Karpas-422 (cell line): ENCODE data around the gene DKKL1. TPM values are rescaled to one million over a fixed set of nuclear protein-coding genes. Genes with fewer than 3 reads are reported as not detected.

Experiments used
- DNase-seq: peaks from one replicate; pipeline ENCODE4 v3.0.0-alpha.2; 2015
- H2AFZ ChIP-seq: fragments of 200-600 bp; sonication (generic); 2 replicates; pipeline ENCODE4 v1.6.1; 2014; ENCODE audit warnings: antibody characterized with exemption, low read length, mixed read lengths
- H3K27ac ChIP-seq: fragments of 200-600 bp; sonication (generic); 2 replicates; pipeline ENCODE4 v1.5.1; 2014; ENCODE audit warnings: mild to moderate bottlenecking, low read length, moderate library complexity
- H3K27me3 ChIP-seq: fragments of 200-600 bp; sonication (generic); 2 replicates; pipeline ENCODE4 v1.6.1; 2014; ENCODE audit warnings: low read length, mixed read lengths
- H3K36me3 ChIP-seq: fragments of 200-600 bp; sonication (generic); 2 replicates; pipeline ENCODE4 v1.6.1; 2014; ENCODE audit warnings: low read length, mixed read lengths; ENCODE audit not compliant: insufficient read depth
- H3K4me1 ChIP-seq: fragments of 200-600 bp; sonication (generic); 2 replicates; pipeline ENCODE4 v1.6.1; 2014; ENCODE audit warnings: mild to moderate bottlenecking, low read length, mixed read lengths
- H3K4me2 ChIP-seq: fragments of 200-600 bp; sonication (generic); 2 replicates; pipeline ENCODE4 v1.6.1; 2014; ENCODE audit warnings: low read length, low read depth, mild to moderate bottlenecking; ENCODE audit not compliant: poor library complexity, severe bottlenecking
- H3K4me3 ChIP-seq: fragments of 200-600 bp; sonication (generic); 2 replicates; pipeline ENCODE4 v1.5.1; 2014; ENCODE audit warnings: mild to moderate bottlenecking, antibody characterized with exemption, low read length, mixed read lengths
- H3K79me2 ChIP-seq: fragments of 200-600 bp; sonication (generic); 2 replicates; pipeline ENCODE4 v1.6.1; 2014; ENCODE audit warnings: mild to moderate bottlenecking, low read length, mixed read lengths
- H3K9ac ChIP-seq: fragments of 200-600 bp; sonication (generic); 2 replicates; pipeline ENCODE4 v1.6.0; 2014; ENCODE audit warnings: low read length
- H3K9me2 ChIP-seq: fragments of 200-600 bp; sonication (generic), shearing (Covaris generic); replicated peaks from 2 replicates; pipeline ENCODE4 v1.6.0; 2014; ENCODE audit warnings: mild to moderate bottlenecking, low read length, moderate library complexity; ENCODE audit not compliant: insufficient read depth
- H3K9me3 ChIP-seq: fragments of 300-700, 200-600 bp; sonication (generic); 2 replicates; pipeline ENCODE4 v1.6.1; 2014; ENCODE audit warnings: low read length, mixed read lengths
- H4K20me1 ChIP-seq: fragments of 200-600 bp; sonication (generic); 2 replicates; pipeline ENCODE4 v1.6.1; 2014; ENCODE audit warnings: mild to moderate bottlenecking, antibody characterized with exemption, low read length, low read depth; ENCODE audit not compliant: insufficient read depth
- total RNA-seq: library from RNA; depleted of rRNA; stranded (reverse); fragments of >200 nt; shearing (Covaris generic); gene quantifications from 2 replicates; pipeline ENCODE4 v1.2.3, GENCODE V29; 2014; ENCODE audit warnings: low replicate concordance

Gene DKKL1
- total RNA-seq, 1 experiment from 2014 or later = not detected

GRCh38 chr19:49361438-49362047 is 2.1 kb upstream of the DKKL1 start:
- peak overlapping the region; percentile 49 for H3K9ac ChIP-seq

GRCh38 chr19:49362048-49362928 is 1.4 kb upstream of the DKKL1 start, which contains the start of gene TEAD2:
TEAD2 (minus strand) TSS chr19:49362416; CDS start chr19:49360075, 2,341 bp downstream.
- H3K4me1 ChIP-seq = peaks cover 34% of the 10 kb centered on the region
- H3K9me3 ChIP-seq = no peaks in the 10 kb centered on the region
- peak within 1 kb of the TSS; percentile 65 for H3K4me2 ChIP-seq
- H3K9ac ChIP-seq = peak within 1 kb of the TSS; percentile 49
- no peaks in the 10 kb centered on the region for H3K27me3 ChIP-seq
- H3K9me2 ChIP-seq = no peaks in the 10 kb centered on the region
- peak within 1 kb of the TSS; percentile 44 for H3K4me3 ChIP-seq
- H4K20me1 ChIP-seq = no peaks in the 10 kb centered on the region
- H3K79me2 ChIP-seq = no peaks in the 10 kb centered on the region
- peak; percentile 73 for DNase-seq
- peak within 1 kb of the TSS; percentile 45; the same call in 1 of the 2 replicates for H2AFZ ChIP-seq
- H3K27ac ChIP-seq = no peak within 1 kb of the TSS
- no peaks in the 10 kb centered on the region for H3K36me3 ChIP-seq

More at GRCh38 chr19:49361438-49362047, 2.1 kb upstream of the DKKL1 start:
- H3K27me3 ChIP-seq = no peaks in the 10 kb centered on the region
- H3K27ac ChIP-seq = no peak overlapping the region
- peak; percentile 74 for DNase-seq
- H3K9me3 ChIP-seq = no peaks in the 10 kb centered on the region
- H2AFZ ChIP-seq = peak overlapping the region; percentile 45; the same call in 1 of the 2 replicates
- H3K4me1 ChIP-seq = peaks cover 41% of the 10 kb centered on the region
- H4K20me1 ChIP-seq = no peaks in the 10 kb centered on the region
- H3K9me2 ChIP-seq = no peaks in the 10 kb centered on the region
- no peaks in the 10 kb centered on the region for H3K79me2 ChIP-seq
- peak overlapping the region; percentile 65 for H3K4me2 ChIP-seq
- H3K4me3 ChIP-seq = peak overlapping the region; percentile 44
- H3K36me3 ChIP-seq = no peaks in the 10 kb centered on the region

- H2AFZ ChIP-seq = no peak overlapping the region
- no peak overlapping the region for H3K4me3 ChIP-seq
- H3K27ac ChIP-seq = no peak overlapping the region
Observed at GRCh38 chr19:49362929-49363267, 779 bp upstream of the DKKL1 start.

GRCh38 chr19:49364083-49364737 is 533 bp downstream of the DKKL1 start:
- H3K9me2 ChIP-seq = no peaks in the 10 kb centered on the region
- H4K20me1 ChIP-seq = no peaks in the 10 kb centered on the region
- no peak overlapping the region for H3K27ac ChIP-seq
- H3K36me3 ChIP-seq = peaks cover 2% of the 10 kb centered on the region; the same call in 1 of the 2 replicates
- no peaks in the 10 kb centered on the region for H3K79me2 ChIP-seq
- H2AFZ ChIP-seq = no peak overlapping the region
- H3K4me2 ChIP-seq = no peak overlapping the region
- peaks cover 6% of the 10 kb centered on the region for H3K9me3 ChIP-seq
- DNase-seq = no peak
- peaks cover 30% of the 10 kb centered on the region for H3K4me1 ChIP-seq
- H3K27me3 ChIP-seq = no peaks in the 10 kb centered on the region
- no peak overlapping the region for H3K9ac ChIP-seq
- no peak overlapping the region for H3K4me3 ChIP-seq

More at GRCh38 chr19:49362929-49363267, 779 bp upstream of the DKKL1 start:
- H3K79me2 ChIP-seq = no peaks in the 10 kb centered on the region
- no peak overlapping the region for H3K9ac ChIP-seq
- no peaks in the 10 kb centered on the region for H3K9me2 ChIP-seq
- no peaks in the 10 kb centered on the region for H3K27me3 ChIP-seq
- no peaks in the 10 kb centered on the region for H3K36me3 ChIP-seq
- peak overlapping the region; percentile 65 for H3K4me2 ChIP-seq
- peaks cover 30% of the 10 kb centered on the region for H3K4me1 ChIP-seq
- H3K9me3 ChIP-seq = no peaks in the 10 kb centered on the region
- no peak for DNase-seq
- no peaks in the 10 kb centered on the region for H4K20me1 ChIP-seq

- peaks cover 9% of the 10 kb centered on the region; the same call in 1 of the 2 replicates for H3K36me3 ChIP-seq
- H2AFZ ChIP-seq = no peak overlapping the region
- H3K4me3 ChIP-seq = no peak overlapping the region
- no peaks in the 10 kb centered on the region for H3K9me2 ChIP-seq
- peaks cover 5% of the 10 kb centered on the region; the same call in 1 of the 2 replicates for H3K27me3 ChIP-seq
- H3K79me2 ChIP-seq = no peaks in the 10 kb centered on the region
- peaks cover 24% of the 10 kb centered on the region for H3K4me1 ChIP-seq
- H4K20me1 ChIP-seq = no peaks in the 10 kb centered on the region
- DNase-seq = no peak
- H3K27ac ChIP-seq = no peak overlapping the region
- no peak overlapping the region for H3K9ac ChIP-seq
- H3K4me2 ChIP-seq = no peak overlapping the region
- H3K9me3 ChIP-seq = peaks cover 18% of the 10 kb centered on the region
Observed at GRCh38 chr19:49366110-49366509, 2.4 kb downstream of the DKKL1 start.

GRCh38 chr19:49368711-49369358 is 5.2 kb downstream of the DKKL1 start:
- H3K27me3 ChIP-seq = peaks cover 5% of the 10 kb centered on the region; the same call in 1 of the 2 replicates
- no peaks in the 10 kb centered on the region for H4K20me1 ChIP-seq
- no peak overlapping the region for H3K27ac ChIP-seq
- peaks cover 18% of the 10 kb centered on the region for H3K4me1 ChIP-seq
- peaks cover 18% of the 10 kb centered on the region for H3K9me3 ChIP-seq
- no peak overlapping the region for H3K4me3 ChIP-seq
- no peak overlapping the region for H2AFZ ChIP-seq
- no peaks in the 10 kb centered on the region for H3K79me2 ChIP-seq
- DNase-seq = no peak
- no peak overlapping the region for H3K4me2 ChIP-seq
- no peak overlapping the region for H3K9ac ChIP-seq
- no peaks in the 10 kb centered on the region for H3K9me2 ChIP-seq
- H3K36me3 ChIP-seq = peaks cover 9% of the 10 kb centered on the region; the same call in 1 of the 2 replicates

GRCh38 chr19:49371184-49371583 is 7.5 kb downstream of the DKKL1 start:
- H3K36me3 ChIP-seq = peaks cover 9% of the 10 kb centered on the region; the same call in 1 of the 2 replicates
- no peak overlapping the region for H2AFZ ChIP-seq
- H3K79me2 ChIP-seq = no peaks in the 10 kb centered on the region
- no peak overlapping the region for H3K9ac ChIP-seq
- peaks cover 35% of the 10 kb centered on the region for H3K4me1 ChIP-seq
- H3K4me2 ChIP-seq = no peak overlapping the region
- no peak overlapping the region for H3K27ac ChIP-seq
- H3K4me3 ChIP-seq = no peak overlapping the region
- H3K27me3 ChIP-seq = peaks cover 5% of the 10 kb centered on the region; the same call in 1 of the 2 replicates
- H3K9me2 ChIP-seq = no peaks in the 10 kb centered on the region
- no peak for DNase-seq
- peaks cover 18% of the 10 kb centered on the region for H3K9me3 ChIP-seq
- no peaks in the 10 kb centered on the region for H4K20me1 ChIP-seq
